Colonic mucosa (tissue), 4 donors: ENCODE results near the gene GON4L. TPM values are rescaled to one million over a fixed set of nuclear protein-coding genes. Genes with fewer than 3 reads are reported as not detected.
A peak's percentile ranks its signal among the peaks of the same experiment; 100 is the strongest.

Source experiments
- DNase-seq: peaks from one replicate; pipeline ENCODE4 v3.0.0-alpha.2; 2020
- H3K27ac ChIP-seq: fragments of 200-600 bp; one replicate; pipeline ENCODE4 v1.8.0; 2021
- H3K27me3 ChIP-seq: fragments of 200-600 bp; one replicate; pipeline ENCODE4 v1.8.0; 2021
- H3K36me3 ChIP-seq: fragments of 200-600 bp; one replicate; pipeline ENCODE4 v1.8.0; 2021
- H3K4me1 ChIP-seq: fragments of 200-600 bp; one replicate; pipeline ENCODE4 v1.8.0; 2021; ENCODE audit warnings: mild to moderate bottlenecking
- H3K4me3 ChIP-seq: fragments of 200-600 bp; one replicate; pipeline ENCODE4 v1.8.0; 2021
- H3K9ac ChIP-seq, 2 donors: one replicate each; pipeline ENCODE4 v1.7.0; 2013; ENCODE audit warnings: control low read depth in 2 of 2, low read depth in 2 of 2, low read length in 2 of 2
- H3K9me3 ChIP-seq: fragments of 200-600 bp; one replicate; pipeline ENCODE4 v1.8.0; 2021
- intact Hi-C: fragments of 100-400 bp; cut with DNase I; formaldehyde crosslinking; loops from one replicate; pipeline ENCODE4 v1.14.1; 2022
- total RNA-seq, 2 donors: library from RNA; stranded (reverse); fragmentation: NEBNext Ultra II Directional in 1 of 2; extraction: Animal tissue kit (Norgen Biotek cat#: 25700) in 1 of 2; gene quantifications; one replicate each; pipeline ENCODE4 v1.2.1, GENCODE V29; 2021
- TF ChIP-seq, protein P1 (sequence below): fragments of 200-600 bp; IDR thresholded peaks from one replicate; pipeline ENCODE4 v1.8.0; 2022; ENCODE audit warnings: antibody characterized with exemption, mild to moderate bottlenecking
- donor health status: healthy.
- donor health status: DM: no; HTN: no; CAD: no.
- donor health status: DM: no; HTN: no; CAD: no.

Gene GON4L
- total RNA-seq, 2 donors from 2014 or later, result 33.3 to 34.7 TPM

GRCh38 chr1:155859881-155860871 lies 3.2 kb upstream of the GON4L start:
- Histone ChIP-seq H3K27me3 (no peaks in the 10 kb centered on the region), H3K36me3 (no peaks in the 10 kb centered on the region), H3K4me1 (no peaks in the 10 kb centered on the region), H3K9ac (peak overlapping the region; percentile 21 to 40), H3K27ac (peak overlapping the region; percentile 67), H3K4me3 (peak overlapping the region; percentile 13), H3K9me3 (no peaks in the 10 kb centered on the region)
- DNase-seq, result peak; percentile 45
- intact Hi-C loops, result no loop called here
- TF ChIP-seq, protein P1, sequence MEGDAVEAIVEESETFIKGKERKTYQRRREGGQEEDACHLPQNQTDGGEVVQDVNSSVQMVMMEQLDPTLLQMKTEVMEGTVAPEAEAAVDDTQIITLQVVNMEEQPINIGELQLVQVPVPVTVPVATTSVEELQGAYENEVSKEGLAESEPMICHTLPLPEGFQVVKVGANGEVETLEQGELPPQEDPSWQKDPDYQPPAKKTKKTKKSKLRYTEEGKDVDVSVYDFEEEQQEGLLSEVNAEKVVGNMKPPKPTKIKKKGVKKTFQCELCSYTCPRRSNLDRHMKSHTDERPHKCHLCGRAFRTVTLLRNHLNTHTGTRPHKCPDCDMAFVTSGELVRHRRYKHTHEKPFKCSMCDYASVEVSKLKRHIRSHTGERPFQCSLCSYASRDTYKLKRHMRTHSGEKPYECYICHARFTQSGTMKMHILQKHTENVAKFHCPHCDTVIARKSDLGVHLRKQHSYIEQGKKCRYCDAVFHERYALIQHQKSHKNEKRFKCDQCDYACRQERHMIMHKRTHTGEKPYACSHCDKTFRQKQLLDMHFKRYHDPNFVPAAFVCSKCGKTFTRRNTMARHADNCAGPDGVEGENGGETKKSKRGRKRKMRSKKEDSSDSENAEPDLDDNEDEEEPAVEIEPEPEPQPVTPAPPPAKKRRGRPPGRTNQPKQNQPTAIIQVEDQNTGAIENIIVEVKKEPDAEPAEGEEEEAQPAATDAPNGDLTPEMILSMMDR, result no peak

DNA sequence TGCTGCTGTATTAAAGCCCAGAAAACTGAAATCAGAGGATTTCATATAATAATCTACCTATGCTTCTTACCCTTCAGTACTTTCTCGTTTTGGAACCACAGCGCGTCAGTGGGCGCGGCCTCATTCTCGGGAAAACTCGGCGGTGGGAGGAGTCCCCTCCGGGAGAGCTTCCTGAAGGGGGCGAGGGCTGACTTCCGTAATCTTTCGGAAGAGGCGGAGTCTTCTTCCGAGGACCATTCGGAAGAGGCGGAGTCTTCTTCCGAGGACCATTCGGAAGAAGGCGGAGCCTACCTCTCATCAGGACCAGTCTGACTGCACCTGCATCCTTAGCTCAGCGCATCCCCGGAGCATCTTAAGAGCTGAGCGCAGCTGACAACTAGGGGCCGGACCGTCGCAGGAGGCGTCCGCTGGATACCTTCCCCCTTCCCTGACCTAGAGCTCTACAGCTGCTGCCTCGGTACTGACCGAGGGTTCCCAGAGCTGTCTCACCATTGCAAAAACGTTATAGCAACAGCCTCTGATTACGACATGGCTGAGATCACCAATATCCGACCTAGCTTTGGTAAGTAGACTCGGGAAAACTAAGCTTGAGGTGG lies 2.3 kb upstream of the GON4L start, which contains the start of gene SYT11:
SYT11 (plus strand) TSS at position 334 of the 596 bp plus-strand sequence; CDS start at position 529, 195 bp downstream.
- Histone ChIP-seq H3K4me3 (peak within 1 kb of the TSS; percentile 13), H3K9me3 (no peaks in the 10 kb centered on the region), H3K4me1 (no peaks in the 10 kb centered on the region), H3K9ac (peak within 1 kb of the TSS; percentile 40 to 66), H3K27ac (peak within 1 kb of the TSS; percentile 67), H3K36me3 (no peaks in the 10 kb centered on the region), H3K27me3 (no peaks in the 10 kb centered on the region)
- intact Hi-C loops, result no loop called here
- DNase-seq, result peak; percentile 97
- TF ChIP-seq, protein P1, result no peak

- no peaks in the 10 kb centered on the region for H3K4me1 ChIP-seq
- DNase-seq, result no peak
- no peaks in the 10 kb centered on the region for H3K27me3 ChIP-seq
- peak overlapping the region; percentile 67 for H3K27ac ChIP-seq
- TF ChIP-seq, protein P1, result no peak
- H3K9me3 ChIP-seq, result no peaks in the 10 kb centered on the region
- H3K36me3 ChIP-seq, result no peaks in the 10 kb centered on the region
- peak overlapping the region; percentile 30 to 66 for H3K9ac ChIP-seq
- intact Hi-C loops, result no loop called here
- H3K4me3 ChIP-seq, result peak overlapping the region; percentile 13
Measured at GRCh38 chr1:155858800-155859233, 1.8 kb upstream of the GON4L start.

- no peak for DNase-seq
- H3K27ac ChIP-seq, result peak overlapping the region; percentile 74
- no peaks in the 10 kb centered on the region for H3K9me3 ChIP-seq
- no peaks in the 10 kb centered on the region for H3K27me3 ChIP-seq
- peak overlapping the region; percentile 74 for H3K4me3 ChIP-seq
- intact Hi-C loops, result no loop called here
- H3K9ac ChIP-seq, result peak overlapping the region; percentile 88 to 96
- TF ChIP-seq, protein P1, result no peak
- no peaks in the 10 kb centered on the region for H3K36me3 ChIP-seq
- H3K4me1 ChIP-seq, result no peaks in the 10 kb centered on the region
Measured at GRCh38 chr1:155856257-155856974, 598 bp downstream of the GON4L start.

- Histone ChIP-seq H3K27ac (no peak overlapping the region), H3K27me3 (no peaks in the 10 kb centered on the region), H3K4me3 (no peak overlapping the region), H3K36me3 (no peaks in the 10 kb centered on the region), H3K4me1 (no peaks in the 10 kb centered on the region), H3K9ac (no peak overlapping the region), H3K9me3 (no peaks in the 10 kb centered on the region)
- TF ChIP-seq, protein P1, result no peak
- DNase-seq, result no peak
- intact Hi-C loops, result no loop called here
Measured at GRCh38 chr1:155850345-155850744, 6.7 kb downstream of the GON4L start.
